GM18511 (cell line): ENCODE data around the gene RYR3.

Experiments used
- ATAC-seq: cut with Tn5 transposase; IDR thresholded peaks from one replicate; pipeline ENCODE4 v1.9.1; 2021; ENCODE audit warnings: mild to moderate bottlenecking, moderate library complexity; ENCODE audit not compliant: unreplicated experiment

The RYR3 gene

DNA sequence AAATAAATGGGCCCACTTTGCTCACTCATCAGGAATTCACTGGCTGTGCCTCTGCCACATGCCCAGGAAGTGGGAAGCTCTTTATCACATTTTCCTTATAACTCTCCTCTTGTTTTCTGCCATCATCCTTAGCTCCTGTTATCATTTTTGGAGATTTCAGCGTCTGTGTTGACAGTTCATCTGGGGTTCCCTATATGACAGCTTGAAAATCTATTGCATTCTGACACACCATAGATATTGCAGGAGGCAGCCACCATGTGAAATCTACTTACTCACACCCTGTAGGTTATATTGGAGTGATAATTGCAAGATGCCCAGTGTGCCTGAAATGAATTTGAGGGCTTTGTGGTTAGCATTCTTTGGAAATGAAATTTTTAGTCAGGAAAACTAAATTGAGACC, 132.9 kb downstream of the RYR3 start:
- ATAC-seq, result no peak

DNA sequence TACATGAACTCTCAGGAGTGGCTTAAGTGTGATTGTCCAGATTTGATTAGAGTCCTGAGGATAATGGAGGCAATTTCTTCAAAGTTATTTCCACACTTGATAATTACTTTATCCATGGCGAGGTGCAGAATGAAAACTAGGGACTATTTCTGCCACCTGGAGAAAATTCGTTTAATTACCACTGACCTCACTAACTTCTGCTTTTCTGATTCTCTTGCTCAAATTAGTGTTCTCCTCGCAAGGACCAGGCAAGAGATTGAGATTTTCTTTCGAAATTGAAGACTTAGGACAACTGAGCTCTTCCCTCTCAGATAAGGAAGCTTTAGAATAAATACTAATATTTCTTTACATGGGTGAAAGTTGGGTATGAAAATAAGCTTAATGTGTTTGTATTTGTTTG, 135.2 kb downstream of the RYR3 start:
- ATAC-seq, result no peak

DNA sequence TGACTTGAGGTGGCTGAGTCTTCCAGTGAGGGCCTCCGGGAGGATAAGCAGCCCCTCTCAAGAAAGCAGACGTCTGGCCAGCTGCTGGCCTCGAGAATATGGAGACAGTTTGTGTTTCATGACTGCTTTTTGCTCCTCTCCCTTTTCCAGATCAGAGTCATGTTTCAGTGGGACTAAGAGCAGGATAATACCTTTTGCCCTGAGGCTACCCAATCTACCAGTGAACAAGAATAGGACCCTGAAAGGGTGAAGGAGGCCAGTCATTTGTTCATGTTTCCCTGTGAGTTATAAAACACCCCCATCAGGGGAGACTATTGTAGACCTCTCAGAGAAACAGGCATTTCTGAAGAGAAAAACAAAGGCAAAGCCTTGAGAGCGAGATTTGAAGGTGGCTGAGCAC, 137.4 kb downstream of the RYR3 start:
- no peak for ATAC-seq

DNA sequence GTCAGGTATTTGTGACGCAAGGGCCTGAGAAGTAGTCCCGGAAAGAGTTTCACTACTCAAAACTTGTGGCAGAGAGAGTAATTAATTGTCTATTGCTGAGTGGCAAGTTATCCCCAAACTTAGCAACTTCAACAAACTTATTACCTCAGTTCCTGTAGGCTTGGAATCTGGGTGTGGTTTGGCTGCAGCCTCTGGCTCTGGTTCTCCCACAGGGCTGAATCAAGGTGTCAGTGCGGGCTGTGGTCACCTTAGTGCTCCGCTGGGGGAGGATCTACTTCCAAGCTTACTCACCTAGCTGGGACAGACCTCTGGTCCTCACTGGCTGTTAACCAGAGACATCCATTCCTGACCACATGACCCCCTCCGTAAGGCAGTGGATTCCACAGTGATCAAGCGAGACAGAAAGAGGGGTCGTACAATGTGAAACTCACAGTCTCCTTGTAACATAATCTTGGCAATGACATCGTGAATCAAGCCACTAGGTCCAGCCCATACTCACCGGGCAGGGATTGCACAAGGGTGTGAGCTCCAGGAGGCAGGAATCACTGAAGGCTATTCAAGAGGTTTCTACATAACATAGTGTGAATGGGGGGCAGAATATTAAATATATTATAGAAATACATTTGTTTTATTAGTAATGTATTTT, 138.3 kb downstream of the RYR3 start:
- no peak for ATAC-seq

DNA sequence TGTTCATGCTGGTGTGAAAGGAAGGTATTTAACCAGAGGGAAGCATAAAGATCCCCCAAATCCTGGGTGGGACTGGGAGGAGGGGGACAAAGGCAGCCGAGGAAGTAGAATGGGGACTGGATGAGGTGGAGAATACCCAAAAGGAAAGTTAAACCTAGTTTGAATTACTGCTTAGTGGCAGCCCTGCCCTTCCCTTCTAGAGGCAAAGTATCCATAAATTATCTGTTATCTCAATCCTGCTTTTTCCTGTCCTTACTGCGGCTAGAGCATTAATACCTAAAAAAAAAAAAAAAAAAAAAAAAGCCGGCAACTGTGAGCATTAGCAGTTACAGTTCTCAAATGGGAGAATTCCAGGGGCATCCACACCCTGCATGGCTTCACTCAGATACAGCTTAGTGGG, 139.0 kb downstream of the RYR3 start:
- ATAC-seq, result no peak

DNA sequence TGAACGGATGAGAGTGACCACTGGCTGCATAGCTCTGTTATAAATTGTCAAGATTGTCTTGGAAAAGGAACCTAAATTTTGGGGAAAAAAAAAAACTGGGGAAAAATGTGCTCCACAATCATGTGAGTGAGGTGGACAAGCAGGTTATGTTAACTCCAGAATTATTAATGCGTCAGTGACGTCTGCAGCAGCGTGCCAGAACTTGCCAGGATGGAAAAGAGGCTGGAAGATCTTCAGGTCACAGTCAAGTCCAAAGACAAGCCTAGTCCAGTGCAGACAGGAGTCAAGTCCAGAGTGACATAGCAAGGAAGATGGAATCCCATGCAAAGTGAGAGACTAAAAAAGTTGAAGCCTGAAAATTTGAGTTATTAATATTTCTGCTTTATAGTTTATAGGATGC, 140.6 kb downstream of the RYR3 start:
- no peak for ATAC-seq

DNA sequence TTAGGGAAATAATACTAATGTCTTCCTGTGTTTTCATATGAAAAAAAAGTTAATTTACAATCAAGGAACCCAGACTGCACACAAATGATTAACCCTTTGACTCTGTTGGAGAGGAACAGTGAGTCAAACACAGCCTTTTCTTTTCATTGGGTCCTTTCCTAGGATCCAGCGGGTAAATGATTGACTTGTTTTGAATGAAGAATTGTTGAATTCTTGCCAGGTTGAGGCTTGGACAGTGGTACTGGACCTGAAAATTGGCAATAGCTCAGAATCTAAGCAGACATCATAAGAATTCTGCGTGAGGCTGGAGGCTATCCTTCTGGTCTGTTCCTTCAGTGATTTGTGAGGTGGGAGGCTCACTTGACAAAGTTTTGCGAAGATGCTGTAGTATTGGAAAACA, 143.0 kb downstream of the RYR3 start:
- ATAC-seq, result no peak

DNA sequence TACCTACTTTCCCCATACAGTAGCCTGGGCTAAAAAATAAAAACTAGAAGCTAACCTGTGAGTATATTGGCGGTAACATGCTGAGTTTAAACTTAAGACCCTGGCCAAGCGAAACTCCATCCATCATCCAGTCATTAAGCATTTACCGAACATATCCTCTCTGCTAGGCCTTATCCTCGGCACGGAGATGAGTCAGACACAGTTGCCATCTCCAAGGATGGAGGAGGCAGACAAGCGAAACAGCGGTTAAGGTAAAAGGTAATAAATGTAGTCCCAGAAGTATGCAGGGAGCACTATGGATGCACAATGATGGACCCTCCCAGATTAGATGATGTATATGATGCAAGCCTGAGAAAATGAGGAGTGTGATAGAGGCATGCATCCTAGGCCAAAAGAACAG, 143.6 kb downstream of the RYR3 start:
- ATAC-seq, result no peak

DNA sequence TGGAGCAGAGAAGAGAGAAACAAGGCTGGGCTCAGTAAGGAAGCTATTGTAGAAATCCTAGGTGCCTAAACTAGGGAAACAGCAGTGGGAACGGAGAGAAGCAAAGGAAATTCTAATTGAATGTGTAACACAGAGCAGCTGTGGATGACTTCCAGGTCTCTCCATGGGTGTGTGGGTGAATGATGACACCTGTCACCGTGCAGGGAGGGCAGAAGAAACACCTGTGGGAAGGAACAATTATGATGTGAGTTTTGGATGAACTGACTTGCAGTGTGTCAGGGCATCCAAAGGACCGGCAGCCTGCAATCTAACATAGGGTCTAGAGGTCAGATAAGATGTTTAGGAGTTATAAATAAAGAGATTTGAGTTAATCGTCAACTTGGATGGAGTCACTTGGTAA, 144.2 kb downstream of the RYR3 start:
- ATAC-seq, result no peak

DNA sequence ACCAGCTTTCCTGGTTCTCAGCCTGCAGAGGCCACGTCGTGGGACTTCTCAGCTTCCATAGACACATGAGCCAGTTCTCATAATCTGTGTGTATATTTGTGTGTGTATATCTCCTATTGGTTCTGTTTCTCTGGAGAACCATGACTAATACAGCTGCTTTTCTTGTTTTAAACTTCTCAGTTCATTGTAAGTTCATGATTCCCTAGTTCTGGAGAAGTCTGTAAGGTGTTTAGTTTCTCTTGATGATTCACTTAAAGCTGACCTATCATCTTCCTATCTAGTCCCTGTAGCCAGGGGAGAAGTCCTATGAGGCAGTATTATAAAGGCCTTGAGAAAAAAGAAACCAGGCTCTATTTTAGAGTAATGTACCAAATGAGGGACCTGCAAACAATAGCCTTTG, 147.7 kb downstream of the RYR3 start:
- no peak for ATAC-seq

DNA sequence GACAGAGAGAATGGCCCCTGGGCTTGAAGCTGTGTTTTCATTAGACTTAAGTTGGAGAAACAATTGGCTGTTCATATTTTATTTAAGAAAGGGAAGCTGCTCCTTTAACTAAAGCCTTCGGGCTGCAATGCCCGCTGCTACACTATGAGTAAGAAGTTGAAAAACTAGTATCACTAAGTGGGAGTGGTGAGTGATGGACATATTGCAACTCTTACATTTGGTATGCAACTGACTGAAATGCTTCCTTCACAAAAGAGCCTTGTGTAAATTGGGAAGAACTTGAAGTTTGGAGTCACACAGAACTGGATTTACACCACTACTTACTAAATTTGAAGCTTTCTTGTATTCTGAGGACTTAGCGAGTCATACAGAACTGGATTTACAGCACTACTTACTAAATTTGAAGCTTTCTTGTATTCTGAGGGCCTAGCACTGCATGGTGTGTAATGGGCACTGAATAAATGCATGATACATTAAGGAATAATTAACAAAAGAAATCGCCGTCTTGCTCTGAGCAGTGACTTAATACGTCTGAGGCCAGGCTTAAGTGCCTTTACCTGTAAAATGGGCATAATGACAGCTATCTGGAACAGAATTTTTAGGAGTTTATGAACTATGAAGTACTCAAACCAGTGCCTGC, 149.5 kb downstream of the RYR3 start:
- no peak for ATAC-seq

DNA sequence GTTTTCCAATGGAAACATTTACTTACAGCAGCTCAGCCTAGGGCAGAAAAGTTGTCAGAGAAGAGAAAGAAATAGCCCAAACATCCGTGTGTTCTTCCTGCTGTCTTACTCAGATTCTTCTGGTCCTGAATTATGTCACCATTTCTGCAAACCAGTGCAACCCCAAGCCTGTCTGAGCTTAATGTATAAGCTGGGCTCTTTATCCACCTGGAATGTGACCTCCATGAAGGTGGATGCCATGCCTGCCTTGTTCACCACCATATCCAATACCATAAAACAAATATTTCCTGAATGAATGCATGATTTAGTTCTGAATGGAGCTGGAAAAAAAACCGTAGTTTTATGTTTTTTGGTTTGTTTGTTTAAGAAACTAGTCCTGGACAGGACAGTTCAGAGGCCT, 150.9 kb downstream of the RYR3 start:
- no peak for ATAC-seq

DNA sequence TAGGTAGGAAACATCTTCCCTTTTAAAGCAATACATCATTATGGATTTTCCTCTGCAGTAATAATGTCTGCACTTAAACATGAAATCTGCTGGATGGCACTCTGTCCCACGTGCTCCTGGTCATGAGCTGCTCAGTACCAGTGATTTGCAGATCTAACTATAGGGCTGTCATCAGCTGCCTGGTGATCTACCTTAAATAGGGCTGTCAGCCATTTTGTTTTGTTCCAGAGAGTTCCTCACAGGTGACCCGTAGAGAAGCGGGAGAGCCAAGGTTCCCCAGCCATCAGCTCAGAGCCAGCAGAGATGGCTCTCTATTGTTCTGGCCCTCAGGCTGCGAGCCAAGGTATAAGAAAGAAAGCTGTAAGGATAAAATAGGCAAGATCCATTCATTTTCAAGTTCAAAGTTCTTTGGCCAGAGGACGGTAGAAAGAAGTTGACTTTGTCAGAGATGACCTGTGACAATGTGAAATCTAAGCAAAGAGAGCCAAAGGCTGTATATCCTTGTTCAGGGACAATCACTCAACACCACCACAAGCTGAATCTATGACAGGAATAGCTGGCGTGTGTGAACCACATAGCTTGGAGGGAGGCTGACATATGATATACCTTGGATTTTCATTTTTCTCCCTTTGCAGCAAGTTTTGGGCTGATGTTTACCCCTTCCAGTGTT, 156.5 kb downstream of the RYR3 start:
- ATAC-seq, result no peak

DNA sequence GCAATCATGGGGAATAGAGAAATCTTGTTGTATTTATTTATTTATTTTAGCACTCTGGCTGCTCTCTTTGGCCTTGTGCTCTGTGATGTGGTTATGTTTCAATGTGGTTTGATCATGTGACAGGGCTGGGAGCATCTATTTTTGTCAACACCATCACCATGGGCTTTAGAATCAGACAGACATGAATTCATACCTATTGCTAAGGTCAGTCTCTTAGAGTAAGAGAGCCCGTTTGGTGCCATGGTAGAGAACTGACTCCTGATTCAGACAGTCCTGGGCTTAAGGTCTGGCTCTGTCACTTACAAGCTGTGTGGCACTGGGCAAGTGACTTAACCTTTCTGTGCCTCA, 157.0 kb downstream of the RYR3 start:
- no peak for ATAC-seq

DNA sequence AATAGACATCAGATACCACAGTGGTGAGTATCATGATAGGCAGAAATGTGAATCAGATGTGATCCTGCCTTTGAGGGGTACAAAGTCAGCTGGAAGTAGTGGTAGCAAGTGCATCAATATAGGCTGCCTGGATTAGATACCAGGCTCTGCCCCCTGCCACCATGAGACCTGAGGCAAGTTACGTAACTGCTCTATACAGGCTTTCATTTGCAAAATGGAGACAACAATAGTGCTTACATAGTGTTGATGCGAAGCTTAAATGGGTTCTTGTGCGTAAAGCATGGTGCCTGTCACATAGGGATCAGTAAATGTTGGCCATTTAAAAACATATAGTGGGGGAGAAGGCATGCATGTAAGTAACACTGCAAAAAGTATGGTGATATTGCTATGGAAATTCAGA, 158.0 kb downstream of the RYR3 start:
- ATAC-seq, result no peak

DNA sequence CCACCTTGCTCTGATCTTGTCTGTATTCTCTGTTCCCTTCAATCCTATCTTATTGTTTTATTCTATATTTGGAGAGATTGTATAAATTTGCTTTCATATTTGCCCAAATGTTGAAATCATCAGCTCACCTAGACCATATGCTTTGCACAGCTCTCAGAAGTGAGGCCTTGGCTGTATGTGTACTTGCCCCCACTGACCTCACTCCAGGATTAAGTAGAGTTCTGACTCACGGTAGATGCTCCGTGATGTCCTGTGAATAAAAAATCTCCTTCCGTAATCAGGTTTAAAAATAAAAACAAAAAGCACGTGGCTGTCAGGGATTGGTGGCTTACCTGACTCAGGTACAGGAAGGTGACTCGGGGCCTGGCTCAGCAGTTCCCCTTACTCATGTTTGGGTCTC, 162.2 kb downstream of the RYR3 start:
- ATAC-seq, result no peak

DNA sequence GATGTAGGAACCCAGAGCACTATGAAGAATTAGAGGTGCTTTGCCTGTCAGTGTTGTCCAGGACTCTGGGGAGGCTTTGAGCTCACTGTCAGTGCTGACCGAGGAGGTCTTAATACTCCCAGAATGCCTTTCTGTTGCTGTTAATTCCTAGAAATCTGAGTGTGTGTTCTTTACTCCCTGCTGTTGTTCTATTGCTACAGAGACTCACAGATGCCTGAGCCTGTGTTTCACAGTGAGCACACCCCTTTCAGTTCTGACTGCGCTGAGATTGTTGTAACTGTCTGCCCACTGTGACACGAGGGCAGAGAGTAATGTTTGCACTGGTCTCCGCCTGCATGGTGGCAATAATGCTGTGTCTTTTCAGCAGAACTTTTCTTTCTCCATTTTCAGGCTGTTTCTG, 162.9 kb downstream of the RYR3 start:
- no peak for ATAC-seq

DNA sequence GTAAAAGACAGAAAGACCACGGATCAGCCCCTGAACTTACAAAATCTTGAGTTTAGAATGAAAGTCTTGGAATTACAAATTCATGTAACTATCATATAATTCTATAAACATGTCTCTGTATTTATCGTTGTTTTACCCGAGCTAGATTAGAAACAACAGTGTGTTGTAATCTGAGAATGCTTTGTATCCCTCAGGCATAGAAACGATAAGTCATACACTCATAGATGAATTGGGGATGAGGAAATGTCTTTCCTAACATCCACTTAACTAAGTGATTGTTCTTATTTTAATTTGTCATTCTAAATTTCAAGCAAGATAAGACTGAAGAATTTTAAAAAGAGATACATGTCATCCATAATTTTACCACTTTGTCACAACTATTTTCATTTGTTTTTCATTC, 165.3 kb downstream of the RYR3 start:
- ATAC-seq, result no peak

DNA sequence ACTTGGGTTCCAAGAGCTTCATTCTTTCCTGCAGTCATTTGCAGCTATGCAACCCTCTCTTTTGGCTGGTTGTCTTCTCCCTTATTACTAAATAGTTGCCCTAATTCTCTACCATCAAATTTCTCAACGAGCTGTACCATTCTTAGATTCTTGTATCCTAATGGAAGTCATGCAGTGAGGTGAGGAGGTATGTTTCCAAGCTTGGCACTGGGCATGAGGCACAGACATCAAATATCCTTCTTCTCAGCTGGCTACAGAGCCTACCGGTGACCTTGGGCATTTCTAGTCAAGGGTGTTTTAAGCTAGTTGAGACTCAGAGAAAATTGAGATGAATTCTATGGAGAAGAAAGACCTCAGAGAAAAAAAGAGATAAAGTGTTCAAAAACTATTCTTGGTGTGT, 166.1 kb downstream of the RYR3 start:
- ATAC-seq, result no peak

DNA sequence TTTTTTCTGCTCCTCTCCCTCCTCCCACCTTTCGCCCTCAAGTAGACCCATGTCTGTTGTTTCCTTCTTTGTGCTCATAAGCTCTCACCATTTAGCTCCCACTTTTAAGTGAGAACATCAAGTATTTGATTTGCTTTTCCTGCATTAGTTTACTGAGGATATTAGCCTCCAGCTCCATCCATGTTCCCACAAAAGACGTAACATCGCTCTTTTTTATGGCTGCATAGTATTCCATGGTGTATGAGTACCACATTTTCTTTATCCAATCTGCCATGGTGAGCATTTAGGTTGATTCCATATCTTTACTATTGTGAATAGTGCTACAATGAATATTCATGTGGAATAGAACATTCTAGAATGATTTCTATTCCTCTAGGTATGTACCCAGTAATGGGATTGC, 178.6 kb downstream of the RYR3 start:
- ATAC-seq, result no peak

DNA sequence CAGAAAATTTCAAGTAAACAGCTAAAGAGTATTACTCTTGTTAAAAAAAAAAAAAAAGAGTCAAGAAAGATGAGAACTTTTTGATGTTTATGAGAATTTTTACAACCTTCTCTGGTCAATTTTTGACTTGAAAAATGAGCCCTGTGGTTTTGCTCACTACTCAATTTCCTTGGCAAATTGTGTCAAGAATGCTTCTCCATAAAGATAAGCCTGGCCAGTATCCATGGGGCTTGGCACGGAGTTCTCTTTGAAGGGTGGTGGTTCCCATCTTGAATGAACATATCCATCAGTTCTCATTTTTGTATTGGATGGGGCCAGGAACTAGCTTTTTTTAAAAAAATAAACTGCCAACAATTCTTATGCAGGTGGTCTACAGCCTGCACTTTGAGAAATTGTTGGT, 179.9 kb downstream of the RYR3 start:
- ATAC-seq, result no peak

DNA sequence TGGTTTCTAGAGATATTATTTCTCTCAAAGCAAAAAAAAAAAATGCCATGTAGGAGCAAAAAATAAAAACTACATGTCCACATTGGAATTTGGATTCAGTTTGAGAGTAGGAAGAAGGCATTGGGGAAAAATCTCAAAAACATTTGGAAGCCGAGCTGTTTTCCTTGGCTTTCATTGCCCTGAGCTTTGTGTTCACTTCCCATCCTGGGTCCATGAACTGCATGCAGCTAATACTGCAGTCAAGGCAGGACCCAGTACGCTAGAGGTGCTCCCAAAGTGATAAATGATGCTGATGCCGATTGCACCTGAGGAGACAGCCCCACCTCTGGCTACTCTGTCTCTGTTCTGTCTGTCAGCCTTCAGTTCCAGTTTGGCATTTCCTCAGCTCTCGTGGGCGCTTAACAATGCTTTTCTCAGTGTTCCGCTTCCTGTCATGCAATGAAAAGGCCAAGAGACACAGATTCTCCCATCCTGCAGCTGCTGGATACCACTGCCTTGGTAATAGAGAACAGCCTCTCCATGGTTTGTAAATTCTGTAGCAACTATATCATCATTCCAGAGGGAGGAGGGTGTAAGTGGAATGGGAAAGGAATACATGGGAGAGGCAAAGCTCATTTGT, 181.8 kb downstream of the RYR3 start:
- ATAC-seq, result no peak
